ENCODE results near the gene TOMM20.
"Not testable (repeated sequence)": the region's sequence is repeated elsewhere in the genome, so short reads cannot be mapped to it uniquely, and the experiment has no call there.

TOMM20 gene

DNA sequence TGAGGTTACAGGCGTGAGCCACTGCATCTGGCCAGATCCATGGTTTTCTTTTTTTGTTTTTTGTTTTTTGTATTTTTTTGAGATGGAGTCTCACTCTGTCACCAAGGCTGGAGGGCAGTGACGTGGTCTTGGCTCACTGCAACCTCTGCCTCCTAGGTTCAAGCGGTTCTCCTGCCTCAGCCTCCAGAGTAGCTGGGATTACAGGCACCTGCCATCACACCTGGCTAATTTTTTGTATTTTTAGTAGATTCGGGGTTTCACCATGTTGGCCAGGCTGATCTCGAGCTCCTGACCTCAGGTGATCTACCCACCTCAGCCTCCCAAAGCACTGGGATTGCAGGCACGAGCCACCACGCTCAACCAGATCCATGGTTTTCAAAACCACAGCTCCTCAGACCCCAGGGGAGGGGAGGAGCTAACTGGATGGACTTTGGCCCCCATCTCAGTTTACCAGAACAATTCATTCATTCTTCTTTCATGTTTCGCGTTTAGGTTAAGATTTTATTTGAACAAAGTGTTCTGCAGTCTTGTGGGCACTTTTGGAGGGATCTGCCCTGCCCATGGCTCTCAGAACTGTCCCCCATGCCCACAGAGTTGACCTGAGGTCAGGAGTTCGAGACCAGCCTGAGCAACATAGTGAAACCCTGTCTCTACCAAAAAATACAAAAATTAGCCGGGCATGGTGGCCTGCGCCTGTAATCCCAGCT is 43.1 kb downstream of the TOMM20 start:
- not testable (repeated sequence) for H3K4me3 ChIP-seq (ENCODE audit: insufficient read depth, low read depth, low read length); H3K36me3 ChIP-seq (ENCODE audit: control insufficient read depth, insufficient read depth, low read length); H3K27me3 ChIP-seq (ENCODE audit: control insufficient read depth, insufficient read depth, low read length, poor library complexity, severe bottlenecking); H3K27ac ChIP-seq (ENCODE audit: insufficient read depth, low read depth, low read length, poor library complexity, severe bottlenecking); H3K9me3 ChIP-seq (ENCODE audit: control insufficient read depth, low read length); H3K4me1 ChIP-seq (ENCODE audit: control insufficient read depth, insufficient read depth, low read length)
- WGBS, 2 experiments, result 92 to 94% methylated on average over 12 of the region's 12 CpGs

DNA sequence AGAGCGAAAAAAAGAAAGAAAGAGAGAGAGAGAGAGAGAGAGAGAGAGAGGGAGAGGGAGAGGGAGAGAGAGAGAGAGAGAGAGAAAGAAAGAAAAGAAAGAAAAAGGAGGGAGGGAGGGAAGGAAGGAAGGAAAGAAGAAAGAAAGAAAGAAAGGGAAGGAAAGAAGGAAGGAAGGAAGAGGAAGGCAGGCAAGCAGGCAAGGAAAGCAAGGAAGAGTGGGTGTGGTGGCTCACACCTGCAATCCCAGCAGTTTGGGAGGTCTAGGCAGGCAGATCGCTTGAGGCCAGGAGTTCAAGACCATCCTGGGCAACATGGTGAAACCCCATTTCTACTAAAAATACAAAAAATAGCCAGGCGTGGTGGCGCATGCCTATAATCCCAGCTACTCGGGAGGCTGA is 47.8 kb downstream of the TOMM20 start:
- H3K27ac ChIP-seq (ENCODE audit: insufficient read depth, low read depth, low read length, poor library complexity, severe bottlenecking); H3K9me3 ChIP-seq (ENCODE audit: control insufficient read depth, low read length); H3K36me3 ChIP-seq (ENCODE audit: control insufficient read depth, insufficient read depth, low read length); H3K27me3 ChIP-seq (ENCODE audit: control insufficient read depth, insufficient read depth, low read length, poor library complexity, severe bottlenecking); H3K4me3 ChIP-seq (ENCODE audit: insufficient read depth, low read depth, low read length): not testable (repeated sequence)
- 93 to 96% methylated on average over 5 of the region's 5 CpGs for WGBS, 2 experiments
- peaks cover 12% of the 10 kb centered on the region for H3K4me1 ChIP-seq (ENCODE audit: control insufficient read depth, insufficient read depth, low read length)

DNA sequence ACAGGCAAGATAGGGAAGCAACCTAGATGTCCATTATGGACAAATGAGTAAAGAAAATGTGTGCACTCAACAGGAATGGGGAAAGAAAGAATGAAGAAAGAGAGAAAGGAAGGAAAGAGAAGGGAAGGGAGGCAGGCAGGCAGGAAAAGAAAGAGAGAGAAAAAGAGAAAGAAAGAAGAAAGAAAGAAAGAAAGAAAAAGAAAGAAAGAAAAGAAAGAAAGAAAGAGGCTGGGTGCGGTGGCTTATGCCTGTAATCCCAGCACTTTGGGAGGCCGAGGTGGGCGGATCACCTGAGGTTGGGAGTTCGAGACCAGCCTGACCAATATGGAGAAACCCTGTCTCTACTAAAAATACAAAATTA is 48.4 kb downstream of the TOMM20 start:
- peaks cover 13% of the 10 kb centered on the region for H3K4me1 ChIP-seq (ENCODE audit: control insufficient read depth, insufficient read depth, low read length)
- not testable (repeated sequence) for H3K36me3 ChIP-seq (ENCODE audit: control insufficient read depth, insufficient read depth, low read length); H3K27me3 ChIP-seq (ENCODE audit: control insufficient read depth, insufficient read depth, low read length, poor library complexity, severe bottlenecking); H3K9me3 ChIP-seq (ENCODE audit: control insufficient read depth, low read length); H3K27ac ChIP-seq (ENCODE audit: insufficient read depth, low read depth, low read length, poor library complexity, severe bottlenecking); H3K4me3 ChIP-seq (ENCODE audit: insufficient read depth, low read depth, low read length)
- 93 to 95% methylated on average over 4 of the region's 4 CpGs for WGBS, 2 experiments

DNA sequence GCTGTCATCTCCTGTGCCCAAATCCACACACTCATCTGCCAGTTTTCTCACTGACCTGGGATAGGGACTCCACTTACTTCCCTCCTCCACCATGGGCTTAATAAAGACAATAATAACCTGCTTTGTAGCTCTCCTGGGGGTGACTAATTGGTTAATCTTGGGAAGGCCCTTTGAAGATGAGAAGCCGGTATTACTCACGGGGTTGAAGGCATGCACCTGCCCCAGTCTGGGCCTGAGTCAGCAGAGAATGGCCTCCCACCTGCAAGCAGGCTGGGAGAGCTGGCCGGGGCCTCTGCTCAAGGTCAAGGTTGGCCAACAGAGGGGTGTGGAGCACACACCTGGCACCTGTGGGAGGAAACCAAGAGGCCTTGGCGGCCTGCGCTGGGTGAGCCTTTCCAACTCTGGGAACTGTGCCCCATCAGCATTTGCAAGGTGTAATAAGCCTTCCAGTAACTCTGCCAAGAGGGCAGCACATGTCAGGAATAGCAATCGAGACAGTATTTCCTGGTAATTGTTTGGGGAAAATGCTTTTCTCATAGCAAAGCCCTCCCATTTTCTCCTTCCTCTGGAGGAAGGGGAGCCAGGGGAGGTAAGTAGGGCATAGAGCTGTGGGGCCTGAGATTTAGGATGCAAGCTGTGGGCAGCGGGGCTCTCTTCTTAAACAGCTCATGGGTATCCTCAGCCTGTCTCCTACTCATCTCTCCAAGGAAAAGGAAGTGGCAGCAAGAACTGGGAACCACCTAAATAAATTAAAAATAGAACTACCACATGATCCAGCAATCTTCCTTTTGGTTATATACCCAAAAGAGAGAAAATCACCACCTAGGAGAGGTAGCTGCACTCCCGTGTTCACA is 49.0 kb downstream of the TOMM20 start:
- Histone ChIP-seq H3K4me3 (ENCODE audit: insufficient read depth, low read depth, low read length) (no peak overlapping the region), H3K27ac (ENCODE audit: insufficient read depth, low read depth, low read length, poor library complexity, severe bottlenecking) (no peak overlapping the region), H3K4me1 (ENCODE audit: control insufficient read depth, insufficient read depth, low read length) (peaks cover 18% of the 10 kb centered on the region), H3K27me3 (ENCODE audit: control insufficient read depth, insufficient read depth, low read length, poor library complexity, severe bottlenecking) (no peaks in the 10 kb centered on the region), H3K9me3 (ENCODE audit: control insufficient read depth, low read length) (no peaks in the 10 kb centered on the region), H3K36me3 (ENCODE audit: control insufficient read depth, insufficient read depth, low read length) (no peaks in the 10 kb centered on the region)
- WGBS, 2 experiments, result 65 to 69% methylated on average over 8 of the region's 8 CpGs

DNA sequence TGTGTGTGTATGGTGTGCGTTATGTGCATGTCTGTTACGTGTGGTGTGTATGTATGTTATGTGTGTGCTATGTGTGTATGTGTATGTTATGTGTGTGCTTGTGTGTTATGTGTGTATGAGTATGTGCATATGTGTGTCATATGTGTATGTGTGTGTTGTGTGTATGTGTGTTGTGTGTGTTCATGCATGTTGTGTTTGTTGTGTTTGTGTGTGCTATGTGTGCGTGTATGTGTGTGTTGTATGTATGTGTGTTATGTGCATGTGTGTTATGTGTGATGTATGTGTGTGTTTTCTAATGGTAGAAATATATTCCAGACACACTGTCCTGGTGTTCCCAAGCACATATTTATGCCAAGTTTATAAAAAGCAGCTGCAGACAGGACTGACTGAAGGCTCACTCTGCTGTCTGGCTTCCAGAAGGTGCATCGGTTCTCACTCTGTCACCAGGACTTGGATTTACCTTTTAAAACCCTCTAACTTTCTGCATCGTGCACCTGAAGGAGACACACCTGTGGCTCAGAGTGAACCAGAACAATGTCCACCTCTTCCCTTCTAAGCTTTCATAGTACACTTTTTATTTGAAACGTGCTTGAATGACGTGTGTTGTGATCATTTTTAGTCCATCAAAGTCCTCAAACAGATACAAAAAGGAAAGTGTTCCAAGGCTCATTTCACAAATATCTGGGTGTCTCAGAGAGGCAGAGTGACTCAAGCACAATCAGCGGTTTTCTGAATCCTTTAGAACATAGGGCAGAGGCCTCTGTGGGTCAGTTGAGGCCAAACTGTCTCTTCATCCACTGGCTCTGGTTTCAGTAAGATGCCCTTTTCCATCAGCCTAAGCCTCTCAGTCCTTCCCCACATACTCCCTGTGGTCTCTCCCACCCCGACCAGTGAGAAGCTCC is 49.9 kb downstream of the TOMM20 start:
- Histone ChIP-seq H3K4me3 (ENCODE audit: insufficient read depth, low read depth, low read length) (no peak overlapping the region), H3K4me1 (ENCODE audit: control insufficient read depth, insufficient read depth, low read length) (peaks cover 27% of the 10 kb centered on the region), H3K9me3 (ENCODE audit: control insufficient read depth, low read length) (no peaks in the 10 kb centered on the region), H3K27me3 (ENCODE audit: control insufficient read depth, insufficient read depth, low read length, poor library complexity, severe bottlenecking) (no peaks in the 10 kb centered on the region), H3K27ac (ENCODE audit: insufficient read depth, low read depth, low read length, poor library complexity, severe bottlenecking) (no peak overlapping the region), H3K36me3 (ENCODE audit: control insufficient read depth, insufficient read depth, low read length) (no peaks in the 10 kb centered on the region)
- WGBS, 2 experiments, result 70 to 73% methylated on average over 9 of the region's 9 CpGs

DNA sequence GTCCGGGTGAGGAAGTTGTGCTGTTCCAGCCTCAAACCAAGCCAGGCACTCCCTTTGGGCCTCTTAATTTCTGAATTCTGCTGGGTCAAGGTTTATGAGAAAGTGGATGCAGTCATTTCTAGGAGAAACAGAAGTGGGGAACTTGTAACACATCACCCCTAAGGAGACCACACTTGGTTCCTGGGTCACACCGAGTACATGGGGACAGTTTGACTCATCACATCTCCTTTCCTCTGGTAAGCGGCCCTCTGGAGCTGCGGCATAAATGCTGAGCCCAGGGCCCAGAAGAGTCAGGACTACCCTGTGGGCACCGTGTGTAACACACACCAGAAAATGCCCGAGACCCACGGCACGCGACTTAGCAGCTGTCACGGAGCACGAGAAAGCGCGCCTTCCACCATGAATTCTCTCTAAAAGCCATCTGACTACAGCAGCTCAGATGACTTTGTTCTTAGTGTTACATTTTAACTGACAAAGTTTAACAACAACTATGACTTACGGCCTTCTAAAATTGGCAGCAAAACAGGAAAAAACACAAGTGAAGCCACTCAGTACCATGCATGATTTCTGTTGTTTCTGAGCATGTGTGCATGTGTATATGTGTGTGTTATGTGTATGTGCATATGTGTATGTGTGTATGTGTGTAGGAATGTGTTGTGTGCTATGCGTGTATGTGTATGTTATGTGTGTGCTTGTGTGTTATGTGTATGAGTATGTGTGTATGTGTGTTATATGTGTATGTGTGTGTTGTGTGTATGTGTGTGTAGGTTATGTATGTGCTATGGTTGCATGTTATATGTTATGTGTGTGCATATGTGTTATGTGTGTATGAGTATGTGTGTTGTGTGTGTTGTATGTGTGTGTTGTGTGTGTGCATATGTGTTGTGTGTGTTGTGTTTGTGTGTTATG is 50.8 kb downstream of the TOMM20 start:
- 94% methylated on average over 15 of the region's 15 CpGs for WGBS, 2 experiments
- Histone ChIP-seq H3K27ac (ENCODE audit: insufficient read depth, low read depth, low read length, poor library complexity, severe bottlenecking) (no peak overlapping the region), H3K4me3 (ENCODE audit: insufficient read depth, low read depth, low read length) (no peak overlapping the region)

DNA sequence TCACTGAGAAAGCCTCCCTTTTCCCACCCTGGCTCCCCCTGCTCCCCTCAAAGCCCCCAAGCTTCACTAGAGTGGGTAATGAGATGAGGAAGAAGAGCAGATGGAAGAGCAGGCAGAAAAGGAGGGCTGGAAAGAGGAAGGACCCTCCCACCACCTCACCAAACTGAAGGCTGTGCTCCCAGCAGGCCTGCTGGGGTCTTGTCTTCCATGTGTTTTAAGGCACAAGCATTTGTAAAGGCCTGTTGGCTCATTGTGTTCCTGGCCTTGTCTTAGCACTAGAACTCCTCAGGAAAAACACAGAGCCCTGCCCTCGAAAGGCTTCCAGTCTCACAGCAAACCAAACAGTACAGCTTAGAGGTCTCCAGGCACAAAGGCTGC is 51.5 kb downstream of the TOMM20 start:
- no peak overlapping the region for H3K27ac ChIP-seq (ENCODE audit: insufficient read depth, low read depth, low read length, poor library complexity, severe bottlenecking)
- WGBS, 2 experiments, result 91 to 98% methylated on average over 1 of the region's 1 CpG
- H3K9me3 ChIP-seq (ENCODE audit: control insufficient read depth, low read length), result no peaks in the 10 kb centered on the region
- H3K27me3 ChIP-seq (ENCODE audit: control insufficient read depth, insufficient read depth, low read length, poor library complexity, severe bottlenecking), result no peaks in the 10 kb centered on the region
- no peaks in the 10 kb centered on the region for H3K36me3 ChIP-seq (ENCODE audit: control insufficient read depth, insufficient read depth, low read length)
- no peak overlapping the region for H3K4me3 ChIP-seq (ENCODE audit: insufficient read depth, low read depth, low read length)
- H3K4me1 ChIP-seq (ENCODE audit: control insufficient read depth, insufficient read depth, low read length), result peaks cover 28% of the 10 kb centered on the region

More for the DNA sequence above, 50.8 kb downstream of the TOMM20 start:
- H3K36me3 ChIP-seq (ENCODE audit: control insufficient read depth, insufficient read depth, low read length), result no peaks in the 10 kb centered on the region
- H3K27me3 ChIP-seq (ENCODE audit: control insufficient read depth, insufficient read depth, low read length, poor library complexity, severe bottlenecking), result no peaks in the 10 kb centered on the region
- peaks cover 28% of the 10 kb centered on the region for H3K4me1 ChIP-seq (ENCODE audit: control insufficient read depth, insufficient read depth, low read length)
- no peaks in the 10 kb centered on the region for H3K9me3 ChIP-seq (ENCODE audit: control insufficient read depth, low read length)

DNA sequence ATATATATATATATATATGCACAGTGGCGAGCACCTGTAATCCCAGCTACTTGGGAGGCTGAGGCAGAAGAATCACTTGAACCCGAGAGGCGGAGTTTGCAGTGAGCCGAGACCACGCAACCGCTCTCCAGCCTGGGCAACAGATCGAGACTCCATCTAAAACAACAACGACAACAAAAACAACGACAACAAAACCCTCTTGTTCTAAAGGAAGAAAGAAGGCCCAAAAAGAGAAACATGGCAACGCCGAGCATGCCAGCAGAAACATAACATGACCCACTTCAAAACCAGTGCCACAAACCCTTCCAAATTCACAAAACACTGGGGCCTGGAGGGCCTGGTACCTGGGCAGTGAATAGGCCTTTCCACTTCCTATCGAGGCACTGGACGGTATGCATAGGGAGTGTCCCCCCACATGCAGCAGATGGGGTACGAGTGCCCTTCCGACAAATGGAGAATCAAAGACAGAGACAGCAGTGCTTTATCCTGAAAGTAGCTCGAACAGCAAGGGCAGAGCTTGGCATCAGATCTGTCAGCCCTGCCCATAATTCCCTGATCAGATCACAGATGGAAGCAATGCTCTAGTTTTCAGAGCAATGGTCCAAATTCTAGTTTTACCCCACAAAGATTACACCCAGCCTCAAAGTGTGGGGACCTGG is 52.0 kb downstream of the TOMM20 start:
- no peaks in the 10 kb centered on the region for H3K9me3 ChIP-seq (ENCODE audit: control insufficient read depth, low read length)
- H3K4me3 ChIP-seq (ENCODE audit: insufficient read depth, low read depth, low read length), result no peak overlapping the region
- 95% methylated on average over 16 of the region's 16 CpGs for WGBS, 2 experiments
- H3K27me3 ChIP-seq (ENCODE audit: control insufficient read depth, insufficient read depth, low read length, poor library complexity, severe bottlenecking), result no peaks in the 10 kb centered on the region
- H3K36me3 ChIP-seq (ENCODE audit: control insufficient read depth, insufficient read depth, low read length), result no peaks in the 10 kb centered on the region
- no peak overlapping the region for H3K27ac ChIP-seq (ENCODE audit: insufficient read depth, low read depth, low read length, poor library complexity, severe bottlenecking)
- peaks cover 28% of the 10 kb centered on the region for H3K4me1 ChIP-seq (ENCODE audit: control insufficient read depth, insufficient read depth, low read length)

DNA sequence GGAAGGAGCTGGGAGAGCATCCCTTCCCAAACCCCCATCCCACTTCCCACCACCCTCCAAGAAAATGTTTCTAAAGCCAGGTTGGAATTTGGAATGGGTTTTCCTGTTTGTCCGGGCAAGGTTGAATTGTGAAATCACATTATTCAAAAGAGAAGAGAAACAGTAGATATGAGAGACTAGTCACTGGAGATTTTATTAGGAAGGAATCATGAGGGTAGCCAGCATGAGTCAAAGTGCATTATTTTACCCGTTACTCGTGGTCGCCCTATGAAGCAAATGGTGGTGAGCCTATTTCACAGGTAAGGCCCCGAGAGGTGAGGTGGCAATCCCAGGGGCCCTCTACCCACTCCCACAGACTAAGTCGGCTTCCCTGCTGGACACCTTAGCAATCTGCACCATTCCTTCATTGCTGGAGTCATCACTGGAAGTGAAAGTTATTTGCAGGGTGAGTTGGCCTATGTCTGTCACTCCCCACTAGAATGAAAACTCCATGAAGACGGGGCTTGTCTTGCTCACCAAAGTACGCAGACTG is 52.8 kb downstream of the TOMM20 start:
- Histone ChIP-seq H3K36me3 (ENCODE audit: control insufficient read depth, insufficient read depth, low read length) (no peaks in the 10 kb centered on the region), H3K27me3 (ENCODE audit: control insufficient read depth, insufficient read depth, low read length, poor library complexity, severe bottlenecking) (no peaks in the 10 kb centered on the region), H3K27ac (ENCODE audit: insufficient read depth, low read depth, low read length, poor library complexity, severe bottlenecking) (no peak overlapping the region), H3K9me3 (ENCODE audit: control insufficient read depth, low read length) (no peaks in the 10 kb centered on the region), H3K4me3 (ENCODE audit: insufficient read depth, low read depth, low read length) (no peak overlapping the region), H3K4me1 (ENCODE audit: control insufficient read depth, insufficient read depth, low read length) (peaks cover 28% of the 10 kb centered on the region)
- whole genome bisulfite sequencing, 2 experiments, result 94% methylated on average over 8 of the region's 8 CpGs
